Measurements from ENCODE around the gene RNF207.

Gene RNF207

GRCh38 chr1:6174621-6175410 lies 31.1 kb upstream of the RNF207 start:
- no peak for DNase-seq

GRCh38 chr1:6175411-6175828 lies 30.5 kb upstream of the RNF207 start:
- DNase-seq, result no peak

GRCh38 chr1:6176779-6177178 lies 29.1 kb upstream of the RNF207 start:
- no peak for DNase-seq

- no peak for DNase-seq
Measured at GRCh38 chr1:6177681-6178380, 28.1 kb upstream of the RNF207 start.

- DNase-seq, result no peak
Measured at GRCh38 chr1:6178751-6179563, 27.0 kb upstream of the RNF207 start.

GRCh38 chr1:6179564-6180175 lies 26.2 kb upstream of the RNF207 start:
- no peak for DNase-seq

- DNase-seq, result peak; percentile 12
Measured at GRCh38 chr1:6180268-6180706, 25.6 kb upstream of the RNF207 start, which contains the start of gene CHD5. Gene CHD5 (minus strand): TSS chr1:6180321. CDS start chr1:6180023, 298 bp downstream.

- DNase-seq, result no peak
Measured at GRCh38 chr1:6180707-6181311, 25.1 kb upstream of the RNF207 start.

GRCh38 chr1:6181347-6181770 lies 24.6 kb upstream of the RNF207 start:
- no peak for DNase-seq

GRCh38 chr1:6183520-6183989 lies 22.4 kb upstream of the RNF207 start:
- DNase-seq, result no peak

- no peak for DNase-seq
Measured at GRCh38 chr1:6184083-6184783, 21.7 kb upstream of the RNF207 start.

GRCh38 chr1:6185151-6185550 lies 20.8 kb upstream of the RNF207 start:
- no peak for DNase-seq

GRCh38 chr1:6185635-6186382 lies 20.1 kb upstream of the RNF207 start:
- DNase-seq, result peak; percentile 3

- no peak for DNase-seq
Measured at GRCh38 chr1:6188466-6188865, 17.5 kb upstream of the RNF207 start.

GRCh38 chr1:6191968-6192367 lies 14.0 kb upstream of the RNF207 start:
- DNase-seq, result no peak

- DNase-seq, result no peak
Measured at GRCh38 chr1:6197746-6198427, 8.0 kb upstream of the RNF207 start.

- no peak for DNase-seq
Measured at GRCh38 chr1:6198646-6199297, 7.1 kb upstream of the RNF207 start.

GRCh38 chr1:6199298-6200187 lies 6.4 kb upstream of the RNF207 start, which contains the start of gene RPL22:
Gene RPL22 (minus strand): TSS chr1:6199595. CDS start chr1:6199573, 22 bp downstream.
- DNase-seq, result peak; percentile 96

Data from T1000 (cell line).